Left renal cortex interstitium (tissue), 4 donors: ENCODE data around the gene XRCC1. TPM values are rescaled to one million over a fixed set of nuclear protein-coding genes. Genes with fewer than 3 reads are reported as not detected.

ENCODE experiments used
- DNase-seq, 4 donors: peaks; one replicate each; pipeline ENCODE4 v3.0.0-alpha.2; 2013; ENCODE audit warnings: low read depth in 4 of 4, low spot score in 2 of 4, missing footprints in 1 of 4
- polyA plus RNA-seq, 4 donors: library from polyadenylated mRNA; unstranded; fragments of 120-200 nt; gene quantifications; one replicate each; pipeline ENCODE4 v1.2.1, GENCODE V29; 2013; ENCODE audit not compliant: insufficient read length in 4 of 4

XRCC1 gene
- polyA plus RNA-seq, 4 donors, result 61.7 to 75.0 (median 62.2) TPM

DNA sequence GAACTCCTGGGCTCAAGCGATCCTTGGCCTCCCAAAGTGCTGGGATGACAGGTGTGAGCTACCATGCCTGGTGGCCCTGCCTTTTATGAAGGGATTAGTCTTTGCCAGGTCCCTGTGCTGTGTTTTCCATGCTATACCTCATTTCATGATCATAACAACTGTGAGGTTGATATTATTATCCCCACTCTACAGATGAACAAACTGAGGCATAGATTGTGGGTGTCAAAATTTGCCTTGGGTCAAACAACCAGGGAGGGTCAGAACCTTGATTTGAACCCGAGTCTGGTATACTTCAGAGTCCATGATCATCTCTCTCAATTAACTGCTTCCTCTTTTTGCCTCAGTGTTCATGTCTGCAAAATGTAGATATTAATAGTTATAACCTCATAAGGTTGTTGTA, 7.2 kb upstream of the XRCC1 start:
- DNase-seq, result no peak

DNA sequence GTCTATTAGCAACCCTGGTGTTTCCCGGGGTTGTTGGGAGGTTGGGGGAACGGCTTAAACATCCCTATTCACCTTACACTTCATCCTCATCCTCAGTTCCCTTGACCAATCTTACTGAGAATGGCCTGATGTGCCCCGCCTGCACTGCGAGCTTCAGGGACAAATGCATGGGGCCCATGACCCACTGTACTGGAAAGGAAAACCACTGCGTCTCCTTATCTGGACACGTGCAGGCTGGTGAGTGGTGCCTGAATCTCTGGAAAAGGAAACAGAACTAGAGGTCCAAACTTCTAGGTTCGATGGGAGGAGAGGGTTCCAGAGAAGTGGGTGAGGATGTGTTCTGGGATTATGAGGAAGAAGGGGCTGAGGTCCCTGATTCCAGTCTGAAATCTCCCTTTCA, 6.1 kb upstream of the XRCC1 start:
- DNase-seq, result no peak

DNA sequence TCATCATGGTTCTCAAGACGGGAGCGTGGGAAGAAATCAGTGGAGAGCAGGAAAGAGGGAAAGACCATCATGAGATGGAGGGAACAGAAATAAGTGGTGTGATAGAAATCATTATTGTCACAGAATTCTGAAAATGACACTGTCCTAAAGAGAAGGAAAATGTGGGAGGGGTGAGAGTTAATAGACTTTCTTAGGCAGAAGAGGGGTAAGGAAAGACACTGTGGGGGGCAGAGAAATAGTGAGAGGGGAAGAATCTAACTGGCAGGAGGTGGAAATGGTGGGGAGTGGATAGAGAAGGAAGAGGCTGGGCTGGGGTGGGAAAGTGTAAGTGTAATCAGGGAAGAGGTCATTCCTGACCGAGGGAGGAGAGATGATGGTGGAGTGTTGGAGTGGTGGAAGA, 3.5 kb upstream of the XRCC1 start:
- no peak for DNase-seq

DNA sequence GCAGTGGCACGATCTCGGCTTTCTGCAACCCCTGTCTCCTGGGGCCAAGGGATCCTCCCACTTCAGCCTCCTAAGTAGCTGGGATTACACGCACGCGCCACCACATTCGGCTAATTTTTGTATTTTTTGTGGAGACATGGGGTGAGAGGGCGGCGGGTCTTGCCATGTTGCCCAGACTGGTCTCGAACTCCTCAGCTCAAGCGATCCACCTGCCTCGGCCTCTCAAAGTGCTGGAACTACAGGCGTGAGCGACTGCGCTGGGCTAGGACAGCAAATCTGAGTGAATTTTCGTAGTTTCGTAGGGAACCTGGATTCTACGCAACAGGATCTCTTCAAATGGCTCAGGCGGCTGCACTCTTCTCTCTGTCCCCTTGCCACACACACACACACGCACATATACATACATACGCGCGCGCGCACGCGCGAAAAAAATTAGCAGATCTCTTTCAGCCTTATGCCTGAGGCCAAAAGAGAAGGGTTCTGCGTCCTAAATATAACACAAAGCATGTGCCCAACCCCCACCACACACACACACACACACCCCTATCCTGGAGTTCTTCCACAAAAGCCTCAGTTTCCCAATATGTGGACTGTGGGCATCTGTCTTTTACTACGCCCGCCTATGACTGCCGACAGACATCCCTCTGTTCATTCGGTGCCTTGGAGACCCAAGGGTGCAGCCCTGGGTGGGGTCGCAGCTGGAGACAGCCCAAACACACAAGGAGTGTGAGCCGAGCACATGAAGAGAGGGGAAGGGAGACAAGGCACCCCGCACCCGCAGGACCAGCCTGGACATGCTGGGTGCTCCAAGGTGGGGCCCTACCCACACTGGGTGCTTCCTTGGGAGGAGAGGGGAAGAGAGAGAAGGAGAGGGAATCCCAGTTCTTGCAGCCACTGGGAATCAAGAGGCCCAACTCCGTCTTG, 890 bp upstream of the XRCC1 start:
- DNase-seq, result no peak

DNA sequence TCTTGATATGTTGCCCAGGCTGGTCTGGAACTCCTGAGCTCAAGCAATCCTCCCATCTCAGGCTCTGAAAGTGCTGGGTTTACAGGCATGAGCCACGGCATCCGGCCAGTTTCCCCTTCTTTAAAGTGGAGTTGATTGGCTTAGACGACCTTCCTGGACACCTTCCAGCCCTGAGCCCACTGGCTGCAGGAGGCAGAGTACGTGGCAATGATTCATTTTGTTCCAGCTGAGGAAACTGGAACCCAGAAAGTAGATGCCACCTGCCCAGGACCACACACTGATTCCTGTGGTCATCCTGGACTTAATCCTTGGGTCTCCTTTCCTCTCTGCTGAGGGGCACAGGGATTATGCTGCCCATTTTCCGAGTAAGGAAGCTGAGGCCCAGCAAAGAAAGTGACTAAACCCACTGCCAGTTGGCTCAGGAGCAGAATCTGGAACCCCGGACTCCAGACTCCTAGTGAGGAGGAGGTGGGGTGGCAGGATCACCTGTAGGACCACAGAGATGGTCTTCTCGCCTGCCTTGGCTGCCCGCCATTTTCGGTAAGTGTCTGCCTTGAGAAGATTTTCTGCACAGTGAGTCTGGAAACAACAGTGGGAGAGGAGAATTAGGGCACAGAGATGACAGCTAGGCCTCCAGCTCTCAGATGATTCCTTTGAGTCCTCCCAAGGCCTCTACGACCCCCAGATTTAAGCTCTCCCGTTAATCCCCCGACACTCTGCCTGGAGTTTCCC, 737 bp downstream of the XRCC1 start:
- DNase-seq, result no peak

DNA sequence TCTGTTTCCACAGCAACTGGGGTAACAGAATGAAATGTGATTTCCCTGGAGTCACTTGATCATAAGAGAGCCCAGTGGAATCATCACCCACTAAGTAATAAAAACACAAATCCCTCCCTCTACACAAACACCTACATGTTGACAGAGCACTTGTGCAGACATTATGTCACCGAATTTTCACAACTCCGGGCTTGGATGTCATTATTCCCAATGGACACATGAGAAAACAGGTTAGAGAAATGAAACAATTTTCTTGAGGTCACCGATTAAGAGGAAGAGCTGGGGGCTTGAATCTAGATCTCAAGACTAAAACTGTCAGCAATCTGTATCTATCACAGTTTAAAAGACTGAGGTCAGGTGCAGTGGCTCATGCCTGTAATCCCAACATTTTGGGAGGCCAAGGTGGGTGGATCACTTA, 3.1 kb downstream of the XRCC1 start:
- no peak for DNase-seq

DNA sequence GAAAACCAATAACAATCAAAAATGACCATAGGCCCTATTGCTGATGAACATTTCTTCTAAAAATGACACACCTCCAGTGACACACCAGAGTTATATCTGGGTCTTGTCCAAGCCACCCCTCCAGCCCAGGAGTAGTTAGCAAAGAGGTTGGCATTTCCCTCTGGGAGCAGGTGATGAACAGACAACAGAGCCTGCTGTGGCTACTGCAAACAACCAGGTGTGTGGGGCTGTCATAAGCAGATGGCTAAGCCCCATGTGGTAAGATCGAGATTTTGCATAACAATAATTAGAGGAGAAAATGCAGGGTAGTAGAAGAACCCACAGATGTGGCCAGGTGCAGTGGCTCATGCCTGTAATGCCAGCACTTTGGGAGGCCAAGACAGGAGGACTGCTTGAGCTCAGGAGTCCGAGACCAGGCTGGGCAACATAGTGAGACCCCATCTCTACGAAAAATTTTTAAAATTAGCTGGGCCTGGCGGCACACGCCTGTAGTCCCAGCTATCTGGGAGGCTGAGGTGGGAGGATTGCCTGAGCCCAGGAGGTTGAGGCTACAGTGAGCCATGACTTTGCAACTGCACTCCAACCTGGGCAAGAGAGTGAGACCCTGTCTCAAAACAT, 5.0 kb downstream of the XRCC1 start:
- no peak for DNase-seq

DNA sequence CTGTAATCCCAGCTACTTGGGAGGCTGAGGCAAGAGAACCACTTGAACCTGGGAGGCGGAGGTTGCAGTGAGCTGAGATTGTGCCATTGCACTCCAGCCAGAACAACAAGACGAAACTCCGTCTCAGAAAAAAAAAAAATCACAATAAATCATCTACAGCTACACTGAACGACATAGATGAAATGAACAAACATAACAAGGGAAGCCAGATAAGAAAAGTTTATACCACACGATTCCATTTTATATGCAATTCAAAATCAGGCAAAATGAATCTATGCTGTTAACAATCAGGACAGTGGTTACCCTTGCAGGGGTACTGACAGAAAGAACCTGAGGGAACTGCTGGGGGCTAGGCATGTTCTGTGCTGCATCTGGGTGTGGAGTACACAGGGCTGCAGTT, 5.7 kb downstream of the XRCC1 start:
- no peak for DNase-seq

DNA sequence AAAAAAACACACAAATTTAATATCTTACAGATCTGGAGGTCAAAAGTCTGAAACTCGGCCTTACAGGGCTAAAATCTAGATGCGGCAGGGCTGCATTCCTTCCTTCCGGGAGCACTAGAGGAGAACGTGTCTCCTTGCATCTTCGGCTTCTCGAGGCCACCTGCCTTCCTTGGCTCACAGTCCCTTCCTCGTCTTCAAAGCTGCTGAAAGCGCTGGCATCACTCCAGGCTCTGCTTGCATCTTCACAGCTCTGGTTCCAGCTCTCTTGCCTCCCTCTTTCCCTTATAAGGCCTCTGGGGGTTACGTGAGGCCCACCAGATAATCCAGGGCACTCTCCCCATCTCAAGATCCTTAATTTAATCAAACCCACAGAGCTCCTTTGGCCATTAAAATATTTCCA, 10.5 kb downstream of the XRCC1 start:
- no peak for DNase-seq

DNA sequence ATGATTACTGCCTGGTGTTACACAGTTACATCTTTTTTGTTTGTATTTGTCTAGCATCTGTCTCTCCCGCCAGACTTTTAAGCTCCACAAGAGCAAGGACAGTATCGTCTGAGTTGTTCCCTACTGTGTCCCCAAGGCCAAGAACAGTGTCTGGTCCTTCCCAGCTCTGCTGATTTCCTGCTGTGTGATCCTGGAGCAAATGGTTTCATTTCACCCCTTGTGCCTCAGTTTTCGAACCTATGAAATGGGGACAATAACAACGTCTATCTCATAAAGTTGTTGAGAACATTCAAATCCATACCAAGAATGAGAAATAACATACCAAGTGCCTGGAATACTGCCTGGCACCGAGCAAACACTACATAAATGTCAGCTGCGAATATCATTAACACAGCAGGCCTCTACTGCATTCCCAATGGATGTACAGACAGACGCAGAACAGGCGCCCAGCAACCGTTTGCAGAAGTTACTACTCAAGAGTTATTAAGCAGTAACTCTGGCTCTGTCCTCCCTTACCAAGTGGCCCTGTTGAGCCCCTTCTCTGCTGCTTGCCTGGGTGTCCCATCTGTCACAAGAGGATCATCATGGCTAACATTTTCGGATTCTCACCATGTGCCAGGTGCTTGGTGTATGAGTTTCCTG, 11.4 kb downstream of the XRCC1 start:
- DNase-seq, result no peak

DNA sequence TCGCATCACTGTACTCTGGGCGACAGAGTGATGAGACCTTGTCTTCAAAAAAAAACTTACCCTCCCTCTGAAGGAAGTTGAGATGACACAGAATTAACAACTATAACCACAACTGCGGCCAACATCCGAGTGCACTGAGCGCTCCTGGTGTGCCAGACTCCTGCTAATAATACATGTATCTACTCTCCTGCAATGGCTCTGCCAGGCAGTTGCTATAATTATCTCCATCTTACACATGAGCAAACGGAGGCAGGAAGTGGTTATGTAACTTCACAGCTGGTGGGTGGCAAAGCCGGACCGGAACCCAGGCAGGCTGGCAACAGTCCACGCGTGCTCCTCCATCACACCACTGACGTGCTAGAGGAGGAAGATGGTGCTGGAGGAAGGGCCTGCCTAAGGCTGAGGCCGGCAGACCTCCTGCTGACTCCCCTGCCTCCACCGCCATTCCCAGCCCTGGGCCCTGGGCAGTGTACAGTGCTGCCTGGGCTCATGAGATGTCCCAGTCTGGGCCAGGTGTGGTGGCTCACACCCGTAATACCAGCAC, 12.6 kb downstream of the XRCC1 start:
- no peak for DNase-seq

DNA sequence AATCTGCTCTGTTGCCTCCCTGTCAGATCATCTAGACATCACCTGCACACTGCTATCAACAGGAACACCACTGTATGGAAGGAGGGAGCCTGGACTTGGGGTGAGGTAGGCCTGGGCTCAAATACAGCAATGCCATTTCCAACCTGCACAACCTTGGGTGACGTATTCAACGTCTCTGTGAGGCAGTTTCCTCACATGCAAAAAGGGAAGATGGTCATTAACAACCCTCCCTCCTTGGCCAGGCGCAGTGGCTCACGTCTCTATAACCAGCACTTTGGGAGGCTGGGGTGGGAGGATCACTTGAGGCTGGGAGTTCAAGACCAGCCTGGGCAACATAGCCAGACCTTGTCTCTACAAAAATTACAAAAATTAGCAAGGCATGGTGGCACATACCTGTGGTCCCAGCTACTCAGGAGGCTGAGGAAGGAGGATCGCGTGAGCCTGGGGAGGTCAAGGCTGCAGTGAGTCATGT, 13.1 kb downstream of the XRCC1 start:
- no peak for DNase-seq

DNA sequence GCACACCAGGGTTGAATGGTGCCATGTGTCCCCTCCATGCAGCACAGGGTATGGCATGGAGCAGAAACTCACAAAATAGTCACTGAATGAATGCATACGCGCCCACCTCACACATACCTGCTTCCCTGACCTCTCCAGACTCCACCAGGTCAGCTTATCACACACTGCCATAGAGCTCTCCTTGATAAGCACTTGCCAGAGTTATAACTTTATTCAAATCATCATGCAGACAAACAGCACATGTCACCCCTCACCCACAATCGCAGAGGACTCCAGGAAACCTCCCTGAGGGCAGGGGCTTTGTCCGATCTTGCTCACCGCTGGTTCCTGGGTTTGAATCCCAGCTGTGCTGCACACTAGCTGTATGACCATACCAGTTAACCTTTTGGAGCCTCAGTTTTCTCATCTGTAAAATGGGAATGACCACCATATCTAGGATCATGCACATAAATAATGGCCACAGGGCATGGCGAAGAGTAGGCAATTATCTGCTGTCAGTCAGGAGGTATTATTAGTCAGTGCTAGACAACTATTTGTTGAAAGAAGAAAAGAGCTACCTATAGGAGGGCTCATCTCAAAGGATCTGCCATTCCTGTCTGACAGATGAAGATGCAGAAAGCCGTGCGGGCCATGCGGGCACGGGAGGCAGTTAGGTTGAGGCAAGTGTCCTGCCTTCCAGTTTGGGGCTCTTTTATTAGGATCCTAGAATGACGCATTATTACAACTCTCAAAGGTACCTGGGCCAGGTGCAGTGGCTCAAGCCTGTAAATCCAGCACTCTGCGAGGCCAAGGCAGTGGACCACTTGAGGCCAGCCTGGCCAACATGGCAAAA, 14.0 kb downstream of the XRCC1 start:
- DNase-seq, result no peak

DNA sequence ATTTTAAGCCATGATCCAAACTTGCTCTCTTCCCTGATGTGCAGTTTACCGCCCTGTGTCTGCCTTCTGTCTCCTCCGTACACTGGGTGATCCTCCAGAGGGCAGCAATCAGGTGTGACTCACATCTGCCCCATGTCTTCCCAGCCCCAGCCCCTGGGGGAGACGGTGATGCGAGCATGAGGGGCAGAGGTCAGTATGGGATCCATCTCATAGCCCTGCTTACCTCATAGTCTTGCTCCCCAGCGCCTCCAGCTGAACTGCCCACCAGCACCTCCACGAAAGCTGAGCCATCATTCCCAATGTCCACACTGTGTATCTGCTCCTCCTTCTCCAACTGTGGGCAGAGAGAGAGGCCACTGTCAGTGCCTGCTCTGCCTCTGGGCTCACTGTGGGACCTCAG, 14.6 kb downstream of the XRCC1 start:
- no peak for DNase-seq

DNA sequence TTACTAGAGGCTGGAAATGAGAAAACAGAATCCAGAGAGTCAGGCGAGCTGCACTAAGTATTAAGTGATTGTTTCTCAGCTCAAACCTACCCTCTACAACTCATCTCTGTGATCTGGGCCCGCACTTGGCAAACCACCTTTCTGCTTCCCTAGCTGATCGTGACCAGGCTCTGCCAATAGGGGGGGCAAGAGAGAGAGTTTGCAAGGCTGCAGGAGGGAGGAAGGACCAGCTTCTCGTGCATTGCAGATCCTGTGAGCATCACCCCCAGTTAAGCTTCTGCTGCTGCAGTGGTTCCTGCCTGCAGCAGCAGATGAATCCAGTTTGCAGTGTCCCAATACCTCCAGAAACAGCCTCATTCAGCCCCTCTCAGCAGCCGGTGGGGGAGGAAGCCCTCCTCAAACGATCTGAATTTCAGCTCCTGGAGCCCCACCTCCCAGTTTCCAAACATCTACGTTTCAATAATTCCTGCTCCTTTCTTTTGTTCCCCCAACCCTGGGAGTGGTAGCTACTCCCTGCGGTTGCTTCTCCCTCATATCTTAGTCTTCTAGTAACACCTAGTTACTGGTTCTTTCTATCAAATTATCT, 20.0 kb downstream of the XRCC1 start:
- peak in 1 of 4 donors; percentile 58 for DNase-seq

DNA sequence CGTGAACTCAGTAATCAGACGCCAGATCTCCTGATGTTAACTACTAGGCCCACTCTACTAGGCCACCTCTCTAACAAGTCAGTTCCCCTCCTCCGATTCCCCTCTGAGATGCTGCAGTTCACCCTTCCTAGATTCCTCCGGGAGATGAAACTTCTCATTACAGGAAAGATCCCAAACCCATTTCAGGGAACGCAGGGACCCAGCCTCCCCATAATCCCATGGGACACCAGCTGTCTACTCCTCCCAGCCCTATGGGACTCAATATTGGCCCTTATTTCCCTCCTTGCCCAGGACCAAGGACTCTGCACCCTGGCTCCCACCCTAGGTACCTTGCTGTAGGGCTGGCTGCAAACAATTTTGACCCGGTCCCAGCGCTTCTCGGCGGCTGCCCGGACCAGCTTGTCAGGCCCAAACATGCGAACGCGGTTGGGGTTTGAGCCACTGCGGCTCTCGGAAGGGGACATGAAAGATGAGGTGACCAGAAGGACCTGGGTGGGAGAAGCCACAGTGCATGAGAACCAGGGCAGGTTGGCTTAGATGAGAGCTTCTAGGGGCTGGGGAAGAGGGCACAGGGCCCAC, 20.9 kb downstream of the XRCC1 start:
- DNase-seq, result no peak

DNA sequence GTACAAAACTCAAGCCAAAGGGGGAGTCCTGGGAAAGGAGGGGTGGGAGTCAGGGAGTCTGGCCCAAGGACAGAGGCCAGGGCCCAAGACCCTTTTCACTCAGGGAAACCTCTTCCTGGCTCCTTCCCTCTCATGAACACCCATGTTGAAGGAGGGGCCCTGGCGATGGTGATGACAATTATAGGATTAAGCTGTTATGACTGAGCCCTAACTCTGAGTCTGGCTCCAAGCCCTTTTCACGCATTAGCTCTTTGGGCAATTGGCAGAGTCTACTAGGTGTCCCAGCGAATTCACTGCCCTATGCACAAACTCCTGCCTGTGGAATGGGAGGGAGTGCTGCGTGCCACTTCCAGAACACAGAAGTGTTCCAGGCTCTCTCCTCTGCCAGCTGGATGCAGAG, 21.7 kb downstream of the XRCC1 start:
- DNase-seq, result no peak

DNA sequence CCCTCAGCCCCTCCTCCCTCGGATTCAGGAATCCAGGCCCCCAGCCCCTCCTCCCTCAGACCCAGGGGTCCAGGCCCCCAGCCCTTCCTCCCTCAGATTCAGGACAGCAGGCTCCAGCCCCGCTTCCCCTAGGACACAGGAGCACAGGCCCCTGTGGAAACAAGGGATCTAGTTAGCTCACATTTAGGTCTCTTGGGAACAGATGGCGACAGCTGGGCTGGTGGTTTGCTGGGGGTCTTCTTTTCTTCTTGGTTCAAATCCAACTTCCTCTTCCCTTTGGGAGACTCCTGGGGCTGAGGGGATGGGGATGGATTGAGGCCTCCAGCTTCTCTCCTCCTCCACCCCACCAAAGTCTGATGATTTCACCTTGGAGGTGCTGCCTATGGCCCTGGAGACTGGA, 22.7 kb downstream of the XRCC1 start:
- no peak for DNase-seq

DNA sequence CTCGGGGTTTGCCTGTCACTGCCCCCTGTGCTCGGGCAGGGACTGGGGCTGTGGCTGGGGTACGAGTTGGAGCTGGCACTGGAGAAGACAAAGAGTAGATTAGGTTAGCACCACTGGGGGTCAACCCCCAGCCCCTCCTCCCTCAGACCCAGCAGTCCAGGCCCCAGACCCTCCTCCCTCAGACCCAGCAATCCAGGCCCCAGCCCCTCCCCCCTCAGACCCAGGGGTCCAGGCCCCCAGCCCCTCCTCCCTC, 23.2 kb downstream of the XRCC1 start:
- no peak for DNase-seq
